AG09319 (cell line): Measurements from ENCODE around the gene SAT1.

Experiments used
- DNase-seq: peaks from one replicate; pipeline ENCODE4 v3.0.0-alpha.2; 2010; ENCODE audit warnings: low read depth; ENCODE audit errors: extremely low read depth
- CTCF ChIP-seq: IDR thresholded peaks from 2 replicates; pipeline ENCODE4 v1.5.1; 2011; ENCODE audit warnings: low read depth, mild to moderate bottlenecking, inconsistent platforms, low read length, moderate library complexity

The SAT1 gene

GRCh38 chrX:23749129-23749528 is 33.8 kb upstream of the SAT1 start:
- no peak for DNase-seq
- no peak for TF ChIP-seq CTCF

GRCh38 chrX:23749576-23749975 is 33.4 kb upstream of the SAT1 start:
- no peak for TF ChIP-seq CTCF
- no peak for DNase-seq

GRCh38 chrX:23752740-23753415 is 30.1 kb upstream of the SAT1 start:
- DNase-seq, result peak; percentile 60
- no peak for TF ChIP-seq CTCF

GRCh38 chrX:23754664-23755063 is 28.3 kb upstream of the SAT1 start:
- DNase-seq, result no peak
- no peak for TF ChIP-seq CTCF

GRCh38 chrX:23756165-23756564 is 26.8 kb upstream of the SAT1 start:
- DNase-seq, result no peak
- TF ChIP-seq CTCF, result peak; percentile 39

GRCh38 chrX:23759821-23760220 is 23.2 kb upstream of the SAT1 start:
- no peak for TF ChIP-seq CTCF
- DNase-seq, result no peak

- no peak for TF ChIP-seq CTCF
- no peak for DNase-seq
These were observed 18.6 kb upstream of the SAT1 start for GRCh38 chrX:23764188-23764984.
